T47D (cell line): ENCODE results near the gene CAPN8.
A peak's percentile ranks its signal among the peaks of the same experiment; 100 is the strongest.

ENCODE experiments used
- DNase-seq, 2 experiments: peaks; one replicate each; pipeline versions ENCODE4 v3.0.0 to v3.0.0-alpha.2; 2011 to 2012; ENCODE audit warnings: low read depth in 1 of 2, low spot score in 1 of 2
- JUND ChIP-seq: IDR thresholded peaks from 2 replicates; pipeline ENCODE4 v1.6.1; 2012; ENCODE audit warnings: low read depth
- in situ Hi-C: cut with HindIII; loops from 2 replicates; pipeline ENCODE4 v1.10.0; 2016; ENCODE audit warnings: low sequenced_read_pairs, low pct_unique_long_range_greater_than_20kb

The CAPN8 gene

GRCh38 chr1:223664106-223664505, 1.4 kb downstream of the CAPN8 start:
- no peak for TF ChIP-seq JUND
- in situ Hi-C loops, result no loop called here
- DNase-seq, result no peak

- no peak for DNase-seq
- in situ Hi-C loops, result no loop called here
- no peak for TF ChIP-seq JUND
Observed at GRCh38 chr1:223662943-223663342, 2.6 kb downstream of the CAPN8 start.

- TF ChIP-seq JUND, result no peak
- in situ Hi-C loops, result no loop called here
- DNase-seq, result peak in 1 of 2 experiments; percentile 59
Observed at GRCh38 chr1:223659711-223660110, 5.8 kb downstream of the CAPN8 start.

- no peak for DNase-seq
- no peak for TF ChIP-seq JUND
- in situ Hi-C loops, result no loop called here
Observed at GRCh38 chr1:223657978-223658377, 7.5 kb downstream of the CAPN8 start.

- in situ Hi-C loops, result no loop called here
- DNase-seq, result no peak
- TF ChIP-seq JUND, result no peak
Observed at GRCh38 chr1:223654083-223654482, 11.4 kb downstream of the CAPN8 start.

GRCh38 chr1:223653431-223653830, 12.1 kb downstream of the CAPN8 start:
- in situ Hi-C loops, result no loop called here
- no peak for DNase-seq
- no peak for TF ChIP-seq JUND

- DNase-seq, result no peak
- TF ChIP-seq JUND, result no peak
- in situ Hi-C loops, result no loop called here
Observed at GRCh38 chr1:223653015-223653414, 12.5 kb downstream of the CAPN8 start.

GRCh38 chr1:223652436-223652941, 13.0 kb downstream of the CAPN8 start:
- TF ChIP-seq JUND, result no peak
- no peak for DNase-seq
- in situ Hi-C loops, result no loop called here

GRCh38 chr1:223651291-223651991, 14.1 kb downstream of the CAPN8 start:
- no peak for TF ChIP-seq JUND
- DNase-seq, result no peak
- in situ Hi-C loops, result no loop called here

GRCh38 chr1:223650465-223650864, 15.0 kb downstream of the CAPN8 start:
- TF ChIP-seq JUND, result no peak
- in situ Hi-C loops, result no loop called here
- DNase-seq, result no peak

- in situ Hi-C loops, result no loop called here
- no peak for DNase-seq
- TF ChIP-seq JUND, result no peak
Observed at GRCh38 chr1:223649222-223649621, 16.3 kb downstream of the CAPN8 start.

GRCh38 chr1:223647249-223647648, 18.3 kb downstream of the CAPN8 start:
- no peak for TF ChIP-seq JUND
- in situ Hi-C loops, result no loop called here
- no peak for DNase-seq

- in situ Hi-C loops, result no loop called here
- no peak for TF ChIP-seq JUND
Observed at GRCh38 chr1:223645903-223646302, 19.6 kb downstream of the CAPN8 start.

GRCh38 chr1:223642237-223642636, 23.3 kb downstream of the CAPN8 start:
- in situ Hi-C loops, result no loop called here
- TF ChIP-seq JUND, result no peak
- DNase-seq, result no peak

More at GRCh38 chr1:223645903-223646302, 19.6 kb downstream of the CAPN8 start:
- peak in 1 of 2 experiments; percentile 56 for DNase-seq
